ENCODE measurements around the gene CFAP61. TPM values are rescaled to one million over a fixed set of nuclear protein-coding genes. Genes with fewer than 3 reads are reported as not detected.

Gene CFAP61
- total RNA-seq, 1 experiment from 2014 or later = 0.61 TPM

- ATAC-seq = no peak
- DNase-seq (ENCODE audit: low spot score) = no peak
- Mint-ChIP-seq H3K9me3 (peaks cover under 1% of the 10 kb centered on the region; the same call in 1 of the 2 replicates), H3K27me3 (ENCODE audit: low read depth) (no peaks in the 10 kb centered on the region), H3K36me3 (no peaks in the 10 kb centered on the region), H3K4me3 (no peak overlapping the region), H3K27ac (no peak overlapping the region), H3K4me1 (no peaks in the 10 kb centered on the region; the same call in 1 of the 2 replicates)
- ChIA-PET CTCF (interaction anchor here (0.6 kb wide), 2 partner anchors 591 to 1222 kb away, joined by 3 read pairs; no protein-coding TSS in a partner anchor), POLR2A (no interaction called here)
- TF ChIP-seq ATF1 (CRISPR knock-in tag; IDR thresholded peaks at IDR 0.05) (no peak), ZBTB21 (CRISPR knock-in tag; IDR thresholded peaks at IDR 0.05; ENCODE audit: borderline replicate concordance) (no peak), STAT6 (CRISPR knock-in tag; conservative IDR thresholded peaks at IDR 0.05; ENCODE audit: low read depth) (no peak), SOX15 (CRISPR knock-in tag; IDR thresholded peaks at IDR 0.05) (no peak), ZBTB43 (CRISPR knock-in tag; IDR thresholded peaks at IDR 0.05) (no peak), MXD4 (CRISPR knock-in tag; IDR thresholded peaks at IDR 0.05; ENCODE audit: borderline replicate concordance) (no peak), JUN (CRISPR knock-in tag; IDR thresholded peaks at IDR 0.05) (no peak), JAZF1 (CRISPR knock-in tag; IDR thresholded peaks at IDR 0.05) (no peak)
Measured at GRCh38 chr20:20286061-20286460, 233.7 kb downstream of the CFAP61 start.

GRCh38 chr20:20289331-20289730 is 237.0 kb downstream of the CFAP61 start:
- ATAC-seq = no peak
- Mint-ChIP-seq H3K36me3 (no peaks in the 10 kb centered on the region), H3K4me3 (no peak overlapping the region), H3K27ac (no peak overlapping the region), H3K9me3 (no peaks in the 10 kb centered on the region), H3K4me1 (no peaks in the 10 kb centered on the region; the same call in 1 of the 2 replicates), H3K27me3 (ENCODE audit: low read depth) (no peaks in the 10 kb centered on the region)
- ChIA-PET POLR2A (no interaction called here), CTCF (interaction anchor here (0.9 kb wide), 1 partner anchor 305 kb away, joined by 3 read pairs; no protein-coding TSS in a partner anchor)
- no peak for DNase-seq (ENCODE audit: low spot score)
- TF ChIP-seq E2F4 (CRISPR knock-in tag; IDR thresholded peaks at IDR 0.05; ENCODE audit: borderline replicate concordance, low read depth) (no peak), ZNF219 (CRISPR knock-in tag; IDR thresholded peaks at IDR 0.05; ENCODE audit: borderline replicate concordance) (no peak), SMAD4 (CRISPR knock-in tag; IDR thresholded peaks at IDR 0.05) (no peak), STAT6 (CRISPR knock-in tag; conservative IDR thresholded peaks at IDR 0.05; ENCODE audit: low read depth) (no peak), MLX (CRISPR knock-in tag; IDR thresholded peaks at IDR 0.05) (no peak), NFATC4 (CRISPR knock-in tag; IDR thresholded peaks at IDR 0.05) (no peak), AR (CRISPR knock-in tag; IDR thresholded peaks at IDR 0.05) (no peak), NFE2L1 (CRISPR knock-in tag; IDR thresholded peaks at IDR 0.05) (no peak), RELA (CRISPR knock-in tag; IDR thresholded peaks at IDR 0.05; ENCODE audit: borderline replicate concordance) (no peak), ZNF512 (CRISPR knock-in tag; IDR thresholded peaks at IDR 0.05; ENCODE audit: borderline replicate concordance) (no peak), HMGXB4 (CRISPR knock-in tag; IDR thresholded peaks at IDR 0.05) (no peak), NR1H2 (CRISPR knock-in tag; IDR thresholded peaks at IDR 0.05) (no peak)
